Thymus (tissue), 11 donors: Measurements from ENCODE around the gene NOC3L. TPM values are rescaled to one million over a fixed set of nuclear protein-coding genes. Genes with fewer than 3 reads are reported as not detected.
"Not testable (repeated sequence)": the region's sequence is repeated elsewhere in the genome, so short reads cannot be mapped to it uniquely, and the experiment has no call there.

ENCODE experiments used
- DNase-seq, 9 donors: peaks; one replicate each; pipeline ENCODE4 v3.0.0-alpha.2; 2013; ENCODE audit warnings: low spot score in 9 of 9, low read depth in 6 of 9, missing footprints in 1 of 9
- H3K27ac ChIP-seq, 2 donors: one replicate each; pipeline ENCODE4 v1.5.1; 2013; ENCODE audit warnings: control low read depth in 1 of 2, low read depth in 1 of 2, low read length in 1 of 2, mild to moderate bottlenecking in 1 of 2, moderate library complexity in 1 of 2
- H3K27me3 ChIP-seq, 2 donors: one replicate each; pipeline ENCODE4 v1.5.1; 2013; ENCODE audit warnings: low read length in 1 of 2; ENCODE audit not compliant: control insufficient read depth in 2 of 2, insufficient read depth in 1 of 2
- H3K36me3 ChIP-seq, 2 donors: one replicate each; pipeline ENCODE4 v1.5.1; 2013; ENCODE audit warnings: low read length in 1 of 2, mild to moderate bottlenecking in 1 of 2, moderate library complexity in 1 of 2; ENCODE audit not compliant: control insufficient read depth in 2 of 2, insufficient read depth in 2 of 2
- H3K4me1 ChIP-seq, 2 donors: one replicate each; pipeline ENCODE4 v1.5.1; 2013; ENCODE audit warnings: low read length in 2 of 2; ENCODE audit not compliant: control insufficient read depth in 2 of 2, insufficient read depth in 2 of 2
- H3K4me3 ChIP-seq, 2 donors: one replicate each; pipeline ENCODE4 v1.5.1; 2013; ENCODE audit warnings: low read length in 2 of 2, control low read depth in 1 of 2, mild to moderate bottlenecking in 1 of 2
- H3K9me3 ChIP-seq, 2 donors: one replicate each; pipeline ENCODE4 v1.5.1; 2013; ENCODE audit warnings: low read length in 1 of 2, mild to moderate bottlenecking in 1 of 2; ENCODE audit not compliant: control insufficient read depth in 2 of 2, insufficient read depth in 1 of 2
- WGBS: extraction: QIAGEN DNeasy Blood & Tissue Kit; methylation state at CpG from one replicate; pipeline ENCODE4 v1.1.7; 2013; 5-methylcytosine and 5-hydroxymethylcytosine counted together
- polyA plus RNA-seq: library from polyadenylated mRNA; stranded (reverse); fragments of 200-250 nt; gene quantifications from one replicate; pipeline ENCODE4 v1.2.3, GENCODE V29; 2013
- total RNA-seq: library from RNA; stranded (reverse); fragments of 120-200 nt; gene quantifications from one replicate; pipeline ENCODE4 v1.2.4, GENCODE V29; 2013
- donor health status: healthy.

NOC3L gene
- total and polyA plus RNA-seq, 2 donors: 13.2 to 21.1 TPM

DNA sequence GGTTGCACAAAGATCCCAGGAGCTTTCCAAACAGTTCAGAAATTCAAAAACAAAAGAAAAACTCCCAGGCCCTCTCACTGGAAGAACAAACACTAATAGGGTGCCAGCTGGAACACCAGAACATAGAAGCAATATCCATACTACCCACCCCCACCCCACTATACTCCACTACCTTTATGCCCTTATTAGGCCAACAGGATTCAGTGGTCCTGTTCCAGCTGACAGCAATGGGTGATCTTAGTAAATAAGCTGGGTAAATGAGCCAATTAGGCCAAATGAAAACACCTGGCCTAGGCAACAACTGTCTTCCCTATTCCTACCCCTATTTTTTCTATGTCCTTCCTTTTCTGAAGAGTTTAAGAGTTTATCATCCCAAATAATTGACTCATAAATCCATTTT lies 11.7 kb downstream of the NOC3L start:
- no peak for DNase-seq
- Histone ChIP-seq H3K27ac (no peak overlapping the region), H3K4me1 (no peaks in the 10 kb centered on the region), H3K36me3 (peaks cover 9 to 21% of the 10 kb centered on the region in 2 donors), H3K4me3 (no peak overlapping the region), H3K27me3 (no peaks in the 10 kb centered on the region), H3K9me3 (no peaks in the 10 kb centered on the region)

DNA sequence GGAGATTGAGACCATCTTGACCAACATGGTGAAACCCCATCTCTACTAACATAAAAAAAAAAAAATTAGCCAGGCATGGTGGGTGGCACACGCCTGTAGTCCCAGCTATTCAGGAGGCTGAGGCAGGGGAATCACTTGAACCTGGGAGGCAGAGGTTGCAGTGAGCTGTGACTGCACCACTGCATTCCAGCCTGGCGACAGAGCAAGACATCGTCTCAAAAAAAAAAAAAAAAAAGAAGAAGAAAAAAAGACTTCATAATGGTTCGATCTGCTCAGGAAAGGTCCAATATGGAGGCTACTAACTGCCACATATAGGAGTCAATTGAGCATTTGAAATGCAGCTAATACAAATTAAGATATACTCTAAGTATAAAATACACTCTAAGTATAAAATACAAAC lies 12.2 kb downstream of the NOC3L start:
- H3K4me1 ChIP-seq, DNase-seq, H3K27ac ChIP-seq, H3K27me3 ChIP-seq, H3K4me3 ChIP-seq, H3K9me3 ChIP-seq: not testable (repeated sequence)
- peaks cover 9 to 21% of the 10 kb centered on the region in 2 donors for H3K36me3 ChIP-seq
- 98% methylated on average over 4 of the region's 4 CpGs for WGBS

DNA sequence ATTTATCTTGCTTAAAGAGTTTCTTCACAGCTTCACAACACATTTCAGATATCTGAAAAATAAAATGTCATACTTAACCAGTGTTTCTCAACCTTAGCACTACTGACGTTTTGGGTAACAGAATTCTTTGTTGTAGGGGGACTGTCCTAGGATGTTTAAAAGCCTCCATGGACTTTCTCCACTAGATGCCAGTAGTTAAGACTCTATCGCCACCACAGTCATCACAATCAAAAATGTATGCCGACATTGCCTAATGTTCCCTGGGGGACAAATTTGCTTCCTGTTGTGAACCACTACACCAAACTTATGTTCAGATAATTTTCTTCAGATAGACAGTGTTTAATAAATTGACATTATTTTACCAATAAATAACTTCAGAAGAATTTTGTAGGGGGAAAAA lies 13.4 kb downstream of the NOC3L start:
- Histone ChIP-seq H3K27ac (no peak overlapping the region), H3K4me3 (no peak overlapping the region), H3K9me3 (no peaks in the 10 kb centered on the region), H3K27me3 (no peaks in the 10 kb centered on the region), H3K36me3 (peaks cover 12 to 21% of the 10 kb centered on the region in 2 donors), H3K4me1 (no peaks in the 10 kb centered on the region)
- DNase-seq: no peak
- WGBS: 84% methylated on average over 3 of the region's 3 CpGs

DNA sequence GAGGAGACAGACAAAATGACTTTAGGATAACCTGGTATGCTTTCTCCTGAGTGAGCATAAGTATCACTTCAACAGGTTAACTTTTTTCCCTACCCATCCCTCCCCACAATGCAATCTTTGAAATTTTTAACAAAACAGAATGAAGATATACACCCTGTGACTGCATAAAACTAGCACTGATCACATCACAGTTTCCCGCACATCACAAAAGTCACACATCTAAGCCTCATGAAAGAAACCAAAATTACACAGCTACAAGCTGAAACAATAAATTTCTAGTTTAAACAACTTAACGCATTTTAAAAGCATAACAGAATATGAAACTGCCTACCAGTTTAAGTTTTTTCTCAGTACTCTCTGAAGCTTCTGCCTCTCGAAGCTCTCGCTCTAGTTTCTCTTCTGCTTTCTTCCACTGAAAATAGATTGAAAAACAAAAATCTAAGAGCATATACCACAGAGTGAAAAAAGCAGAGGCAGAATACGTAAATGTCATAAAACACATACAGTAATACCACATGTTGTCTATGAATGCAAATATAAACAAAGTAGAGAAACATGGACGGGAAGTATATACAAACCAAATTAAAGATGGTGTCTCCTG lies 18.1 kb downstream of the NOC3L start:
- H3K4me1 ChIP-seq: no peaks in the 10 kb centered on the region
- no peaks in the 10 kb centered on the region for H3K9me3 ChIP-seq
- peaks cover 8 to 19% of the 10 kb centered on the region in 2 donors for H3K36me3 ChIP-seq
- H3K27me3 ChIP-seq: no peaks in the 10 kb centered on the region
- no peak overlapping the region for H3K4me3 ChIP-seq
- no peak overlapping the region for H3K27ac ChIP-seq
- no peak for DNase-seq
- WGBS: 96% methylated on average over 6 of the region's 6 CpGs

DNA sequence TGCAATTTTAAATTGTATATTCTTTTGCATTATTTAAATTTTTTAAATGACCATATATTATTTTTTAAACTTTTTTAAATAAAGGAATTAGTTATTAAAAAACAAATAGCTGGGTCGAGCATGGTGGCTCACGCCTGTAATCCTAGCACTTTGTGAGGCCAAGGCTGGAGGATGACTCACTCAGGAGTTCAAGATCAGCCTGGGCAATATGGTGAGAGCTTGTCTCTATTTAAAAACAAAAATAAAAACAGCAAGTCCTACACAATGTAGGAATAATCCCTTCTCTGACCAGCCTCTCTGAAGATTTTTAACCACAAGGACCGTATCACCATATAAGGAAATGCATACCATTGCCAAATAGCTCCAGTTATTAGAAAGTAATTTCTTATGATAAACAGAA lies 19.6 kb downstream of the NOC3L start:
- 96% methylated on average over 3 of the region's 3 CpGs for WGBS
- no peak for DNase-seq
- Histone ChIP-seq H3K27ac (no peak overlapping the region), H3K4me3 (no peak overlapping the region), H3K9me3 (no peaks in the 10 kb centered on the region), H3K27me3 (no peaks in the 10 kb centered on the region), H3K36me3 (peaks cover 8 to 22% of the 10 kb centered on the region in 2 donors), H3K4me1 (no peaks in the 10 kb centered on the region)

DNA sequence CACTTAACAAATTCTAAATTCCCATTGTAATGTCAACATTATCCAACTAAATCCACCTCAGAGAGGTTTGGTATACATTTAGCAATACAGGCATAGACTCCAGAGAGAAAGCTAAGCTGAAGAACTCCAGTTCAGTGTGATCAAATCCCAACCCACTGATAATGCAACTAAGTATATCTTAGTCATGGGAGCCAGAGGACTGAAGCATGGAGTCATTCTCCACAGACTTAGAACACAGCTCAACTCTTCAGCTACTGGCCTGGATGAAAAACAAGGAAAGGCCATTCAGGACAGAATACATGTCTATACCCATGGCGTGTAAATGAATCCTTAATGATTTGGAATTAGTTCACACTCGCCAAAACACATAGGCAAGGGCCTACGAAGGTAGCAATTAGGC lies 27.9 kb downstream of the NOC3L start:
- Histone ChIP-seq H3K4me3 (no peak overlapping the region), H3K27ac (no peak overlapping the region), H3K36me3 (peaks cover 5 to 45% of the 10 kb centered on the region in 2 donors), H3K9me3 (no peaks in the 10 kb centered on the region), H3K4me1 (no peaks in the 10 kb centered on the region), H3K27me3 (no peaks in the 10 kb centered on the region)
- WGBS: 99% methylated on average over 3 of the region's 3 CpGs
- no peak for DNase-seq

DNA sequence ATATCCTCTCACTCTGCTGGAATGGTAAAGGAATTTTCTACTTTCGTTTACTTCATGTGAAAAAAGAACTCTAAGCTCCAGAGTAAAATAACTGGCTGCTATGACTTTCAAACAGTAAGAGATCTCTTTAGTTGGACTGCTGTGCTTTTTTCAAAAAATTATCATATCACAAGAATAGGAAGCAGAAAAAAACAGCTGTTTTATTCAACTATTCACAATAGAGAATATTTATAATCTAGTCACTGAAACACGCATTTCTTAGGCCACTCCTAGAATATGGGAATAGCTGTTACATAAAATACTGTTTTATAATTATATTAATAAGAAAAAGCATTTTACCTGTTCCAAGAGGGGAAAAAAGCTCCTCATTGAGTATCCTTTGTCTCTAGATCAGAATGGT lies 29.7 kb downstream of the NOC3L start:
- Histone ChIP-seq H3K9me3 (no peaks in the 10 kb centered on the region), H3K4me1 (no peaks in the 10 kb centered on the region), H3K36me3 (peaks cover 5 to 36% of the 10 kb centered on the region in 2 donors), H3K27ac (no peak overlapping the region), H3K4me3 (no peak overlapping the region), H3K27me3 (no peaks in the 10 kb centered on the region)
- no peak for DNase-seq
- WGBS: 98% methylated on average over 2 of the region's 2 CpGs

DNA sequence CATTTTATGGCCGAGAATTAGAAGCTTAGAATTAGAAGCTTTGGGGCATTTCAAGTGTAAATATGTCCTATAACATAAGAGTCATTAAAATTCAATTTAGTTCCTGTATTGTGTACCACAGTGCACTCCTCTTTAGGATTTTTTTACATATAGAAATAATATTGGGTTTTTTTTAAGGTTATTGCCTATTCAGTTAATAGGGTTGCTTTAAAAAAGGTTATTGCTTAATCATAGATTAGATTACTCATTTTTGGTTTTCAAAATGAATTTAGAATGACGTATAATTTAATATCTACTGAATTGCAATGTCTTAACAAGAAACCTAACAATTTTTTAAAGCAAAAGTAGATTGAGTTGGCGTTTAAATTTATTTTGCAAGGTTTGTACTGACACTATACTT lies 34.1 kb downstream of the NOC3L start:
- no peak for DNase-seq
- peaks cover 5 to 20% of the 10 kb centered on the region in 2 donors for H3K36me3 ChIP-seq
- no peaks in the 10 kb centered on the region for H3K27me3 ChIP-seq
- WGBS: 96% methylated on average over 3 of the region's 3 CpGs
- no peak overlapping the region for H3K27ac ChIP-seq
- H3K4me1 ChIP-seq: no peaks in the 10 kb centered on the region
- H3K9me3 ChIP-seq: no peaks in the 10 kb centered on the region
- no peak overlapping the region for H3K4me3 ChIP-seq

DNA sequence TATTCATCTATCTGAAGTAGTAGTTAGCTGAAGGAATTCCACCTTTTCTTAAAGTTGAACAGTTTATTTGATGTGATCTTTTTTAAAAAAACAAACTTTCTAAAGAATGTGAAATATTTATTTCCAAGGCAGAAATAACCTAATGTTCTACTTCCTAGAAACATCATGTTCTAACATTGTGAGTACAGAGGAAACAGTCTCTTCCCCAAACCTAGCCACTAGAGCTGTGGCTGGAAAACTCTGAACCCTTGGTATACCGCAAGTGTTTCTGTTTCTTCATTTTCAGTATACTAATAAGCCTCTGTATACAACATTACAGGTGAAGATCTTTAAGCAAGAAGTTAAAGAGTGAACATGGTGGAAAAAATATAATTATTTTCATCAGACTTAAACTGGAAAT lies 35.1 kb downstream of the NOC3L start:
- peaks cover 5 to 20% of the 10 kb centered on the region in 2 donors for H3K36me3 ChIP-seq
- no peaks in the 10 kb centered on the region for H3K9me3 ChIP-seq
- H3K4me3 ChIP-seq: no peak overlapping the region
- no peak for DNase-seq
- H3K4me1 ChIP-seq: no peaks in the 10 kb centered on the region
- no peak overlapping the region for H3K27ac ChIP-seq
- 99% methylated on average over 1 of the region's 1 CpG for WGBS
- no peaks in the 10 kb centered on the region for H3K27me3 ChIP-seq
